HG02852 (cell line): Measurements from ENCODE around the gene BTBD19.
"Not testable (repeated sequence)": the region's sequence is repeated elsewhere in the genome, so short reads cannot be mapped to it uniquely, and the experiment has no call there.

Source experiments
- ATAC-seq: cut with Tn5 transposase; IDR thresholded peaks from one replicate; pipeline ENCODE4 v1.9.1; 2021; ENCODE audit warnings: mild to moderate bottlenecking, moderate library complexity; ENCODE audit not compliant: unreplicated experiment

The BTBD19 gene

GRCh38 chr1:44787506-44787905, 20.8 kb upstream of the BTBD19 start:
- no peak for ATAC-seq

GRCh38 chr1:44788120-44788860, 20.0 kb upstream of the BTBD19 start, which contains the start of gene BEST4:
Gene BEST4 (minus strand): TSS chr1:44788170. CDS start chr1:44787705, 465 bp downstream.
- ATAC-seq: no peak

- no peak for ATAC-seq
Measured at GRCh38 chr1:44790968-44791801, 17.1 kb upstream of the BTBD19 start.

- no peak for ATAC-seq
Measured at GRCh38 chr1:44792736-44793502, 15.4 kb upstream of the BTBD19 start.

- not testable (repeated sequence) for ATAC-seq
Measured at GRCh38 chr1:44797886-44798285, 10.4 kb upstream of the BTBD19 start.

- ATAC-seq: no peak
Measured at GRCh38 chr1:44798481-44799365, 9.6 kb upstream of the BTBD19 start.

- peak; percentile 84 for ATAC-seq
Measured at GRCh38 chr1:44799770-44800584, 8.3 kb upstream of the BTBD19 start, which contains the start of gene PLK3. Gene PLK3 (plus strand): TSS chr1:44800377. CDS start chr1:44800464, 87 bp downstream.

- no peak for ATAC-seq
Measured at GRCh38 chr1:44801491-44802305, 6.6 kb upstream of the BTBD19 start.

GRCh38 chr1:44802306-44803061, 5.8 kb upstream of the BTBD19 start:
- ATAC-seq: no peak

- no peak for ATAC-seq
Measured at GRCh38 chr1:44803062-44803311, 5.3 kb upstream of the BTBD19 start.

GRCh38 chr1:44803312-44804095, 4.8 kb upstream of the BTBD19 start:
- ATAC-seq: no peak

- ATAC-seq: no peak
Measured at GRCh38 chr1:44805311-44806024, 2.9 kb upstream of the BTBD19 start.

- ATAC-seq: no peak
Measured at GRCh38 chr1:44806025-44806703, 2.2 kb upstream of the BTBD19 start.

- ATAC-seq: peak; percentile 1
Measured at GRCh38 chr1:44806704-44807363, 1.5 kb upstream of the BTBD19 start, which contains the start of gene DYNLT4. Gene DYNLT4 (minus strand): TSS chr1:44807351. CDS start chr1:44806668, 683 bp downstream.

GRCh38 chr1:44807364-44808062, 810 bp upstream of the BTBD19 start:
- peak; percentile 37 for ATAC-seq
